HG02840 (cell line): ENCODE data around the gene PRKRIP1.
"Not testable (repeated sequence)": the region's sequence is repeated elsewhere in the genome, so short reads cannot be mapped to it uniquely, and the experiment has no call there.

Source experiments
- ATAC-seq: cut with Tn5 transposase; IDR thresholded peaks from one replicate; pipeline ENCODE4 v1.9.1; 2021; ENCODE audit warnings: mild to moderate bottlenecking, moderate library complexity, moderate number of reproducible peaks; ENCODE audit not compliant: unreplicated experiment, low FRiP score

PRKRIP1 gene

GRCh38 chr7:102474116-102474515 lies 78.0 kb downstream of the PRKRIP1 start:
- ATAC-seq = not testable (repeated sequence)

GRCh38 chr7:102474736-102475435 lies 78.7 kb downstream of the PRKRIP1 start:
- not testable (repeated sequence) for ATAC-seq
